Measurements from ENCODE around the gene FAM124B.
"Not testable (repeated sequence)": the region's sequence is repeated elsewhere in the genome, so short reads cannot be mapped to it uniquely, and the experiment has no call there.

FAM124B gene

DNA sequence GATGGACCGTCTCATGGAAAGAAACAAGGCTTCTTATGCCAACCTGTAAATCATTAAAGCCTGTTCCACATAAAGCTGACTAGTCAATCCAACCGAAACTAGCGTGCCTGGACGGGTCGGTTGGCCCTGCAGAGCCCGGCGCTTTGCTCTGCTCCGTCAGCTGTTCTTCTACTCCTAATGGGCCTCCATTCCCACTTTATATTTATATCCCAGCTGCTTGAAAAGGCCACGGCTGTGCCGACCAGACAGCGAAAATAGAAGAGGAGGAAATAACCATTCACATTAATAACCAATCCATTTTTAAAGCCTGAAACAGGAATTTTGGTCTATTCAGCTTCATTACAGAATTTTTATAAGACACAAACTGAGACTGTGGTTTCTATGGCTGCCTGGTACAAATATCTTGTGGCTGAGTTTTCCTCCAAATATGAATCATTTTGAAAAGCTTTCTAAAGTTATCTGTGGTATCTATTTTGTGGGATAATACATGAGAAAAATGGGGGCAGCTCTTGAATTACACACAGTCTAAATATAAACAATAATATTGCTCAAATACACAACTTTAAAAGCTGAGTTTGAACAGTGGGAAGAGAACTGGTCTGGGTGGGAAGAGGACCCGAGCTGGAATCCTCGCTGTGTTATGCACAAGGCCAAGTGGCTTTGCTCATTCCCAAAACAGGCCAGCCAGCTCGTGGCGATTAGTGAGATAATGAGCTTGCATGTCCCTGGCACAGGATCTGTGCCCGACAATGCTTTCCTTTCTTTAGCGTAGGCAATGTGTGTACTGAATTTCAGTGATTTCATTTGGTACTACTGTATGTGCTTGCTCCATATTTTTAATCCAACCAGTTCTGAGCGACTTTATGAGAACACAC lies 10.5 kb upstream of the FAM124B start:
- peak; percentile 81 for DNase-seq

DNA sequence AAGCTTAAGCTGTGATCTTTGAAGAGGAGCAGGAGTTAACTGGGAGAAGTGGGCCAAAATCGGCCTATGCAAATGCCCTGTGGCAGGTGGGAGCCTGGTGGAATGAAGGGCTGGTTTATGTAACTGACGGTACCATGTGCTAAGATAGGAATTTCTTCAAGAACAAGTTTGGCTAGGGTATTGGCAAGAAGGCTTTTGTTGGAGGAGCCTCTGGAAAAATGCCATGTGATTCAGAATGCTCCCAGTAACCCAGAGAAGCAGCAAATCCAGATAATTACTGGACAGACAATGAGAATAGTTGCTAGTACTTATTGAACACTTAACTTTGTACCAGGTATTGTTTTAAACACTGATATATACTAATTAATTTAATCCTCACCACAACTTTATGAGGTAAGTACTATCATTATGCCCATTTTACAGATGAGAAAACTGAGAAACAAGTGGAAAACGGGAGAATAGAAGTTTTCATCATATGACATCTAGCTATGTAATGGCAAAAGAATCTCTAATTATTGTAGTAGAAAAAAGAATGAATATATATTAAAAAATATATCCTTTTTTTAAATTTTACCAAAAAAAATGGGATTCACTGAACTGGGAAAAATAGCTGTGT lies 9.1 kb upstream of the FAM124B start:
- no peak for DNase-seq

GRCh38 chr2:224408676-224409075 lies 6.8 kb upstream of the FAM124B start:
- DNase-seq, result no peak

GRCh38 chr2:224407241-224407701 lies 5.4 kb upstream of the FAM124B start:
- no peak for DNase-seq

DNA sequence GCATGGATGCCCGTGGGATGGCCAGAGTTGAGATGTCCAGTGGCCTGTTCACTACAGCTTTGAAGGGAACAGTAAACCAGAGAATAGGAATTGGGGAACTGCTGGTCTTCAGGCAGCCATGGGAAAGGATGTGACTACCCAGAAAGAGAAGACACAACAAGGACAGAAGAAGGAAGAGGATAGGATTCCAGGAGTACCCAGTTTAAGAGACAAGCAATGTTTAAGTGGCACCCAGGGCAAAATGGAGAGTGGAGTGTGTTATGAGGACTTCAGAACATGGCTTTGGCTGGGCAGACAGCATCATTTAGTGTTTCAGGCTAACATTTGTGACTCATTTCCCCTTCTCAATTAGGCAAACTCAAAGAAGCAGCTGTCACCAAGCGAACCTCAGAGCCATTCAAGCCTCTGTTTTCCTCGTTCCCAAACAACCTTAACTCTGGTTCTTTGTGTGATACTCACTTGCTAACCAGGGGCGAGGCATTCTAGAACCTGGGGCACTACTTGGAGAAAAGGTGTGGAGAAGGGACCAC lies 4.0 kb upstream of the FAM124B start:
- no peak for DNase-seq

GRCh38 chr2:224405412-224405811 lies 3.5 kb upstream of the FAM124B start:
- DNase-seq, result no peak

DNA sequence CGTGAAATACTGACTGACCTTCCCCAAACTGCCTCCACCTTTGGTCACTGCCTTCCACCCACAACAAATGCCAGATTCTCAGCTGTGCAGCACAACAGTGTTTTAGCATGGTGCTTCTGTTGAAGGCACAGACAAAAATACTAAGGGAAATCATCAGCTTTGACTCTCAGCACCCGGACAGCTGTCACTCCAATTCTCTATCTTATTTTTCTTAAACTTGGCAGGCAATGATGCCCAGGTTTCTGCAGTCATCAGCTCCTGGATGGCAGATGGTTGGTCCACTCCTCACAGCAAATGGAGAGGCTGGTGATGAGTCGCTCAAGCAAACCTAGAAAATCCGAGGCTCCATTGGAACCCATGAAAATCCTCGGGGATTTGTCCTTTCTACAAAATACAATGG lies 2.9 kb upstream of the FAM124B start:
- DNase-seq, result peak; percentile 78

- no peak for DNase-seq
These were observed 1.8 kb upstream of the FAM124B start for GRCh38 chr2:224403657-224404056.

DNA sequence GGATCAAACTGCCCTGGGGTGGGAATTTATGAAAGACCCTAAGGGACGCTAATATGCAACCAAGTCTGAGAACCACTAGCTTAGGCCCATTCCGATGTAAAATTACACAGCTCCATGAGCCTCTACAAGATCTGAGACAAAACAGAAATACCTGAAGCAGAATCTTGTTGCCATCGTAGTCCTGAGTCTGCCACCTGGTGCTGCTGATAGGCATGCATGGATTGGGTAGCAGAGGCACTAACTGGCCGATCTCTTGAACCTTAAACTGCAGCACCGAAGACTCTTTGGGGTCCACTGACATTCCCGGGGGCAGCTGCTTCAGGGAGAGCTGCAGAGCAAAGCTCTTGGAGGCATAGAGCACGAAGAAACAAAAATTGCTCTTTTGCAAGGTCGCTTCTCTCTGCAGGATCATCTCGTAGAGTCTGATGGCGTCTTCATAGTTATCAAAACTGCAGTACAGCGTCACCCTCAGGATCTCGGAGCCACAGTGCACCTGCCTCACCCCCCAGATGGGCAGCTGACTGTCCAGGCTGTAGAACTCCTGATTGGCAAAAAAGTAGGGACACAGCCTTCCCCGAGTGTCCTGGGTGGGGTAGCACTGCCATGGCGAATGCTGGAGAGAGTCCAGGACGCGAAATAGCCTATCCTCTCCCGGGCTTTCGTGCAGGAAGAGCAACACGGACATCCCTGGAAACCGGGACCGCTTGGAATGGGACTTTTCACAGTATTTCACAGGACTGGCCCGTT lies 848 bp downstream of the FAM124B start:
- no peak for DNase-seq

DNA sequence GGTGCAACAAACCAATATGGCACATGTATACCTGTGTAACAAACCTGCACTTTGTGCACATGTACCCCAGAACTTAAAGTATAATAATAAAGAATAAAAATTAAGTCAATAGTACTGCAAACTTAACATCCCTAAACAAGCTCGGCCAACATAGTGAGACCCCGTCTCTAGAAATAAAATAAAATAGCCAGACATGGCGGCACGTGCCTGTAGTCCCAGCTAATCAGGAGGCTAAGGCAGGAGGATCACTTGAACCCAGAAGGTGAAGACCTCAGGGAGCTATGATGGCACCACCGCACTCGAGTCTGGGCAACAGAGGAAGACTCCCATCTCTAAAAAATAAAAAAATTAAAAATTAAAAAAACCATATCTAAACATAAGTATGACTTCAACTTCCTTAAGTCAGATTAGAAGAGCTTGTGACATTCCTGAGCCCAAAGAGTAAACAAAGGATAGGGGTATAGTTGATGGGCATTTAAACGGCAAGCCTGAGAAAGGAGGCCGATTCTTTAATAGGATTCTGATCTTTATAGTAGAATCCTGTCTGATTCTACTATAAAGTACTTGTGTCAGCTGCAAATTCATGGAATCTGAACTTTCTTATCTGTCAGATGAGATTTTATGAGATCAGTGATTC lies 1.6 kb downstream of the FAM124B start:
- DNase-seq, result no peak

- DNase-seq, result no peak
These were observed 3.6 kb downstream of the FAM124B start for GRCh38 chr2:224398289-224398688.

DNA sequence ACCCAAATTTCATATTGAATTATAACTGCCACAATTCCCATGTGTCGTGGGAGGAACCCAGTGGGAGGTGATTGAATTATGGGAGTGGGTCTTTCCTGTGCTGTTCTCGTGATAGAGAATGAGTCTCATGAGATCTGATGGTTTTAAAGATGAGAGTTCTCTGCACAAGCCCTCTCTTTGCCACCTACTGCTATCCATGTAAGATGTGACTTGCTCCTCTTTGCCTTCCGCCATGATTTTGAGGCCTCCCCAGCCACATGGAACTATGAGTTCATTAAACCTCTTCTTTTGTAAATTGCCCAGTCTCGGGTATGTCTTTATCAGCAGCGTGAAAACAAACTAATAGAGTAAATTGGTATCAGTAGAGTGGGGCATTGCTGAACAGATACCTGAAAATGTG lies 4.8 kb downstream of the FAM124B start:
- not testable (repeated sequence) for DNase-seq

DNA sequence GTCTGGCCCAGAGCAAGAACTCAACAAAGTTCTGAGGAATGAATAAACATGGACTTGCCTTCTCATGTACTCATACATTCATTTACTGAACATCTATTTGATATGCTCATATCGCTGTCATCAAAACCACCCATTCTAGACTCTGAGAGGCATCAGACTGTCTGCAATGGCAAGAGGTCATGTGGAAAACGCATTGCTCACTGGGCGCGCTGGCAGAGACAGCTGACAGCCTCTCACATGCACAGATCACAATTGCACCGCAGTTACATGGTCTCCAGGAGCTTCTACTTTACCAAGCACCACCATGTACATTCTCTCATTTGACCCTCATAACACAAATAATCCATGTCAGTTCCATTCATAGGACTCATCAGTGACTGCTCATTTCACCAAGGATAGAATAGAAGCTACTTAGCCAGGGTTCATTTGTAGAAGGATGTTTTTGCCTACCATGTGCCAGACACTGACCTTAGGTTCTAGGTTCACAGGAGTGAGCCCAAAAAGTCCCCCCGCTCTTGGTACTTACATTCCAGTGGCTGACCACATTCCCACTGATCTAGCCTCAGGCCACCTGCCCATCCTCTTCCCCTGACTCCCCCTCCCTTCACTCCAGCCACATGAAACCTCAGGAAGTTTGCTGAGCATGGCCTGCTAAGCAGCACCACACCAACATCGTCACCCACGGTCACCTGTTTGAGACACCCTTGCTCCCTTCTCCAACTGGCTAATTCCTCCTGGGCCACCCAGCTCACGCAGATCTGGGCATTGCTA lies 6.1 kb downstream of the FAM124B start:
- no peak for DNase-seq

DNA sequence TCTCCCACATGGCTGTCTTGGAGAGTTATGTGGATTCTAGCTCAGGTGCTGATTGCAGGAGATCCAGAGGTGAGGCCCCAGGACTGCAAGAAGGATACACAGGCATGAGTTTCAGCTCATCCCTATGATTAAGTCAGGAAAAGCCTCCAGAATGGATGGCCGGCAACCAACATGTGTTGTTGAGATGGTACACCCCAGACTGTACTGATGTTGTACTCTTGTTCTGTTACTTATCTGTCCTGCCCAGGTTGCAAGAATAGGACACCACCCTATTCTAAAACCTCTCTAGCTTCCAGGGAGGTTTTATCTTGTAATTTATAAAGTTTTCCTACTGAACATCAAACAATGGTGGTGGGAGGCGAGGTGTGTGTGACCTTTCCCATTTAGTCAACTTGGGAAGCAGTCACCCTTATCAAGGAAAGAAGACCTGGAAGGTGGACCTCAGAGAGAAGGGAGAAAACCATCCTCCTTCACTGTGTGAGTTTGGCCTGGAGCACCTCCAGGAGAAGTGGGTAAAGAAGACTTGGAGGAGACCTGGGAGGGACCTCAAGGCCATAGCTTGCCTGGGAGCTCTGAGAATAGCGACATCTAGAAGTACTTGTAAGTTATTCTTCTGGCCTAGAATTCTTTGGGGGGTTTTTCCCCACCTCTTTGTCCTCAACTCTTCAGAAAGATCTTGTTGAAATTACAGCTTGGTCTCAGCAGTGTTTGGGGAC lies 8.6 kb downstream of the FAM124B start:
- no peak for DNase-seq

DNA sequence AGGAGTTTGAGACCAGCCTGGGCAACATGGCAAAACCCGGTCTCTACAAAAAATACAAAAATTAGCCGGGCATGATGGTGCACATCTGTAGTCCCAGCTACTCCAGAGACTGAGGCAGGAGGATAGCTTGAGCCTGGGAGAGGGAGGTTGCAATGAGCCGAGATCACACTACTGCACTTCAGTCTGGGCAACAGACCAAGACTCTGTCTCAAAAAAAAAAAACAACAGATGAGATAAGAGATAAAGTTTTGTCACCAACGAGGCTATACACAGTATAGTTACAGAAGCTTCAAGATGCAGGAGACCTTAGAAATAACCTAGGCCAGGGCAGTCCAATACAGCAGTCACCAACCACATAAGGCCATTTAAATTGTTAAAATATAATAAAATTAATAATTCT lies 9.4 kb downstream of the FAM124B start:
- no peak for DNase-seq

- DNase-seq, result no peak
These were observed 12.6 kb downstream of the FAM124B start for GRCh38 chr2:224389317-224389716.

GRCh38 chr2:224386876-224387275 lies 15.0 kb downstream of the FAM124B start:
- no peak for DNase-seq

DNA sequence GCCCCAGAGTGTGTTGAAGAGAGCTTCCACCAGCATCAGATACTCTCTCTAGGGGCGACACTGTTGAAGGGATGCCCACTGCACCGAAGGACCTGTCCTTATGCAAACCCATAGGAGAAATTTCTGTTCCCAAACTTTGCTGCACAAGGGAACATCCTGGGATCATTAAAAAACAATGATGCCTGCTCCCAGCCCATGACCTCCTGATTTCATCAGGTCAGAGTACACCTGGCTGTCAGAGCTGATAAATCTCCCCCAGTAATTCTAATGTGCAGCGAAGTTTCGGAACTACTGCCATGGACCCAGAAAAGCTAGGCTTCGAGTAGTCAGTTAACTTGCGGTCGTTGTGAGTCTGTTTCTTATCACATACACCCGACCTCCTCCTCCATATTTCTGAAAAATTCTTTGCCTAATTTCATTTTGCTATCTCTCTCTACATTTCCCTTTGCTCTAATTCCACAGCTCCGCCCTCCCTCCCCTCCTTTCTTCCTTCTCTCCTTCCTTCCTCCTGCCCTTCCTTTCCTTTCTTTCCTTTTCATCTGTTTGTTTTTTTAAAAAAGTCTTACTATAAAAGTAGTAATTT lies 18.8 kb downstream of the FAM124B start:
- DNase-seq, result no peak

DNA sequence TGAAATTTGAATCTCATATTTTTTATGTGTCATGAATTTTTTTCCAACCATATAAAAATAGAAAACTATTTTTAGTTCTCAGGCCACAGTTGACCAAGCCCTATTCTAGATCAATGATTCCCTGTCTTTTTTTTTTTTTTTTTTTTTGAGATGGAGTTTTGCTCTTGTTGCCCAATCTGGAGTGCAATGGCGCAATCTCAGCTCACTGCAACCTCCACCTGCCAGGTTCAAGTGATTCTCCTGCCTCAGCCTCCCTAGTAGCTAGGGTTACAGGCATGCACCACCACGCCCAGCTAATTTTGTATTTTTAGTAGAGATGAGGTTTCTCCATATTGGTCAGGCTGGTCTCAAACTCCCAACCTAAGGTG lies 19.6 kb downstream of the FAM124B start:
- not testable (repeated sequence) for DNase-seq

GRCh38 chr2:224381521-224382279 lies 20.2 kb downstream of the FAM124B start:
- peak; percentile 78 for DNase-seq
